SK-N-MC (cell line): ENCODE data around the gene SMIM10L2A.
A peak's percentile ranks its signal among the peaks of the same experiment; 100 is the strongest.
"Not testable (repeated sequence)": the region's sequence is repeated elsewhere in the genome, so short reads cannot be mapped to it uniquely, and the experiment has no call there.

Experiments used
- DNase-seq: peaks from one replicate; pipeline ENCODE4 v3.0.0-alpha.2; 2011; ENCODE audit warnings: low read depth, low spot score
- H3K27ac ChIP-seq: fragments of 200-600 bp; sonication (generic); 2 replicates; pipeline ENCODE4 v1.5.1; 2016; ENCODE audit warnings: mixed run types
- H3K36me3 ChIP-seq: fragments of 200-600 bp; sonication (generic); 2 replicates; pipeline ENCODE4 v1.6.1; 2017; ENCODE audit warnings: antibody characterized with exemption, low read length, mixed read lengths; ENCODE audit not compliant: insufficient read depth
- H3K4me3 ChIP-seq: fragments of 200-600 bp; sonication (generic); 2 replicates; pipeline ENCODE4 v1.5.1; 2016
- H3K9ac ChIP-seq: fragments of 200-600 bp; sonication (generic); 2 replicates; pipeline ENCODE4 v1.8.0; 2017; ENCODE audit warnings: mixed run types, mixed read lengths; ENCODE audit not compliant: insufficient read length
- H3K9me3 ChIP-seq: fragments of 200-600 bp; sonication (generic); 2 replicates; pipeline ENCODE4 v1.6.1; 2017; ENCODE audit warnings: low read depth, mild to moderate bottlenecking, antibody characterized with exemption, low read length, moderate library complexity, mixed read lengths
- EZH2 ChIP-seq: fragments of 200-600 bp; sonication (generic); IDR thresholded peaks from one replicate; pipeline ENCODE4 v1.6.1; 2017; ENCODE audit warnings: antibody characterized with exemption
- FOXP2 ChIP-seq: optimal IDR thresholded peaks from 2 replicates; pipeline ENCODE3; 2011; ENCODE audit warnings: mild to moderate bottlenecking, moderate library complexity; ENCODE audit not compliant: insufficient read depth; ENCODE audit errors: extremely low read length, control extremely low read depth
- POLR2AphosphoS5 ChIP-seq: IDR thresholded peaks from 2 replicates; pipeline ENCODE4 v1.6.1; 2012; ENCODE audit warnings: mild to moderate bottlenecking, low read depth, low read length, borderline replicate concordance

SMIM10L2A gene

GRCh38 chrX:135411893-135412292 lies 9.9 kb upstream of the SMIM10L2A start:
- H3K36me3 ChIP-seq: no peaks in the 10 kb centered on the region
- H3K27ac ChIP-seq: no peak overlapping the region
- TF ChIP-seq POLR2AphosphoS5: no peak
- TF ChIP-seq EZH2: no peak
- TF ChIP-seq FOXP2: no peak
- no peak for DNase-seq
- no peak overlapping the region for H3K4me3 ChIP-seq
- no peak overlapping the region for H3K9ac ChIP-seq
- H3K9me3 ChIP-seq: no peaks in the 10 kb centered on the region

- DNase-seq: no peak
- H3K9ac ChIP-seq: no peak overlapping the region
- H3K27ac ChIP-seq: no peak overlapping the region
- no peaks in the 10 kb centered on the region for H3K36me3 ChIP-seq
- no peak overlapping the region for H3K4me3 ChIP-seq
- no peaks in the 10 kb centered on the region for H3K9me3 ChIP-seq
- TF ChIP-seq POLR2AphosphoS5 (no peak), FOXP2 (no peak), EZH2 (no peak)
Measured at GRCh38 chrX:135416546-135416945, 5.2 kb upstream of the SMIM10L2A start.

GRCh38 chrX:135420831-135421230 lies 913 bp upstream of the SMIM10L2A start:
- Histone ChIP-seq H3K27ac (no peak overlapping the region), H3K9me3 (no peaks in the 10 kb centered on the region), H3K36me3 (no peaks in the 10 kb centered on the region), H3K4me3 (no peak overlapping the region), H3K9ac (no peak overlapping the region)
- TF ChIP-seq POLR2AphosphoS5 (no peak), FOXP2 (no peak), EZH2 (no peak)
- no peak for DNase-seq

GRCh38 chrX:135421537-135421931 lies 210 bp upstream of the SMIM10L2A start:
- H3K9ac ChIP-seq: no peak overlapping the region
- no peak overlapping the region for H3K27ac ChIP-seq
- H3K36me3 ChIP-seq: no peaks in the 10 kb centered on the region
- peak overlapping the region; percentile 65 for H3K4me3 ChIP-seq
- no peak for TF ChIP-seq EZH2
- no peak for TF ChIP-seq POLR2AphosphoS5
- TF ChIP-seq FOXP2: no peak
- DNase-seq: no peak
- no peaks in the 10 kb centered on the region for H3K9me3 ChIP-seq

- H3K9me3 ChIP-seq, H3K36me3 ChIP-seq, H3K27ac ChIP-seq, DNase-seq, H3K9ac ChIP-seq, H3K4me3 ChIP-seq: not testable (repeated sequence)
Measured at GRCh38 chrX:135422810-135423168, 1.0 kb downstream of the SMIM10L2A start.

DNA sequence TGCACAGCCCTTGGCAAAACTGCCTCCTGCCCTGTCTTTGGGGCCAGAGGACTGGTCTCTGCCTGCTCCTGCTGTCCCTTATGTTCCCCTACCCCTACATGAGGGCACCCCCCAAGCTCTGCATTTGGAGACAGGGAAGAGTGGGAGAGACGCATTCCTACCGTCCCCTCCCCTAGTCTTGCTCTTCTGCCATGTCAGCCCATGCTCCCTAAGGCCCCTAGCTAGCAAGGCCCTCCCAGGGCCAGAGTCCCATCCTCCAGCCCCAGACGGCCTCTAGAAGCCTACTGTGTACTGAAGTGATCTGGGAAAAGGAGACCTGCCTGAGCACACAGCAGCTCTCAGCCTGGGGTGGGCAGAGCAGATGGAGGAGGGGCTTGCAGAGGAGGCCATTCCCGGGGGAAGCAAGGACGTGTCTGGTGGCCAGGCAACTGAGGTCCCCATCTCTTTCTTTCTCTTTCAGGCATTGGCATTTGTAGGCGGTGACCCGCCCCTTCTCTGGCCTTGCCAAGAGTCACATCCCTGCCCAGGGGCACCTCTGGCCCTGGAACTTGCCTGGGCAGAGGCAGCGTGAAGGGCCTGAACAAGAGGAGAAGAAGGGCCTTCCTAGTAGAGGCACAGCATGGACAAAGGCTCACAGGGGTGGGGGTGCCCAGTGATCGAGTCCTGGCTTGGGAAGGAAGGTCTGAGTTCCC lies 1.6 kb downstream of the SMIM10L2A start:
- not testable (repeated sequence) for H3K4me3 ChIP-seq

DNA sequence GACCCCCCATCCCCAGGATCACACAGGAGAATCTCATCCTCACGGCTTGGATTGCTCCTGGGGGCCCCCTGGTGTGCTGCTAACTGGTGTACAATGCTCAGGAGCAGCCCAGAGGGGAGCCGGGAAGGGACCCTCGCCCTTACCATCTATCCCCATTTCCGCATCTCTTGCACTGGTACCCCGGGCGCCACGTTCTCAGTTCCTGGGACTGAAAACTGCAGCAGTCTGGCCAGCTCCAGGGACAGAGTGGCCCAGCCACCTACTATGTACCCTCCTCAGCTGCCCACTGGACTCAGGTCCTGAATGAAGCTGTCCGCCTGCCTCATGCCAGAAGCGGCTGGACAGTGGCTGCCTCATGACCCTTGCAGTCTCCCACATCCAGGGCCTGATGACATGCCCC lies 2.7 kb downstream of the SMIM10L2A start:
- no peak for DNase-seq
- H3K9ac ChIP-seq: no peak overlapping the region
- no peak for TF ChIP-seq POLR2AphosphoS5
- TF ChIP-seq EZH2: no peak
- TF ChIP-seq FOXP2: no peak

More for the DNA sequence above, 1.6 kb downstream of the SMIM10L2A start:
- H3K9ac ChIP-seq, H3K36me3 ChIP-seq, H3K9me3 ChIP-seq, DNase-seq, H3K27ac ChIP-seq: not testable (repeated sequence)

GRCh38 chrX:135425026-135425965 lies 3.6 kb downstream of the SMIM10L2A start:
- no peak overlapping the region for H3K27ac ChIP-seq
- no peaks in the 10 kb centered on the region for H3K36me3 ChIP-seq
- H3K9me3 ChIP-seq: no peaks in the 10 kb centered on the region
- TF ChIP-seq POLR2AphosphoS5 (no peak), FOXP2 (no peak), EZH2 (no peak)
- H3K4me3 ChIP-seq: no peak overlapping the region
- DNase-seq: no peak
- H3K9ac ChIP-seq: no peak overlapping the region

More for the DNA sequence above, 2.7 kb downstream of the SMIM10L2A start:
- Histone ChIP-seq H3K27ac (no peak overlapping the region), H3K9me3 (no peaks in the 10 kb centered on the region), H3K36me3 (no peaks in the 10 kb centered on the region), H3K4me3 (no peak overlapping the region)
